HepG2 (cell line): Measurements from ENCODE around the gene SP3. TPM values are rescaled to one million over a fixed set of nuclear protein-coding genes. Genes with fewer than 3 reads are reported as not detected.

ENCODE experiments used
- ATAC-seq: fragments of 200-7000 bp; cut with Tn5 transposase; 3 replicates; pipeline ENCODE4 v1.9.1; 2020; ENCODE audit warnings: mild to moderate bottlenecking, moderate library complexity
- BruUV-seq: library from RNA; stranded (reverse); fragments of 400-500 nt; replicated peaks from 2 replicates; lab custom pipeline; 2021; lab: Mats Ljungman, UMichigan
- CTCF ChIA-PET: fragments of 300-600 bp; formaldehyde crosslinking; extraction: SDS; loops from one replicate; lab custom pipeline; 2021; ENCODE audit warnings: low total read pairs, inconsistent platforms, low intra/inter-chr PET ratio; lab: Yijun Ruan, JAX
- POLR2A ChIA-PET: fragments of 350-600 bp; sonication (Branson Sonifier 250); formaldehyde crosslinking; loops from one replicate; lab custom pipeline; 2020; ENCODE audit warnings: antibody characterized with exemption, inconsistent platforms; lab: Yijun Ruan, JAX
- DNase-seq: peaks from one replicate; pipeline ENCODE4 v3.0.0-alpha.2; 2015; ENCODE audit warnings: low spot score
- FAIRE-seq: peaks from 3 replicates; lab custom pipeline; 2011; peaks lifted over from hg19 to GRCh38; lab: Jason Lieb, UNC
- H2AFZ ChIP-seq: one replicate; pipeline ENCODE4 v1.6.1; 2011; ENCODE audit warnings: low read length, inconsistent platforms
- H3K27ac ChIP-seq: fragments of 300-600 bp; 3 replicates; pipeline ENCODE4 v1.8.0; 2011; ENCODE audit warnings: mixed run types, mild to moderate bottlenecking, mixed read lengths, low read length, inconsistent platforms; ENCODE audit not compliant: insufficient read depth; ENCODE audit errors: extremely low read length
- H3K27me3 ChIP-seq, 2 experiments: fragments of 200-600 bp in 1 of 2; 2 replicates in 1 of 2; 3 replicates in 1 of 2; pipeline versions ENCODE4 v1.6.0 to v1.8.0; 2011; ENCODE audit warnings: low read length in 2 of 2, mild to moderate bottlenecking in 2 of 2, moderate library complexity in 2 of 2, inconsistent platforms in 1 of 2; ENCODE audit not compliant: insufficient read depth in 2 of 2, control insufficient read depth in 1 of 2
- H3K36me3 ChIP-seq, 2 experiments: fragments of 200-600 bp in 1 of 2; replicated peaks in 1 of 2; 2 replicates in 1 of 2; 3 replicates in 1 of 2; pipeline versions ENCODE4 v1.5.1 to v1.8.0; 2011; ENCODE audit warnings: low read length in 2 of 2, inconsistent platforms in 1 of 2; ENCODE audit not compliant: insufficient read depth in 2 of 2, control insufficient read depth in 1 of 2
- H3K4me1 ChIP-seq: 2 replicates; pipeline ENCODE4 v1.5.1; 2012; ENCODE audit warnings: low read length, inconsistent platforms; ENCODE audit not compliant: insufficient read depth
- H3K4me2 ChIP-seq: 2 replicates; pipeline ENCODE4 v1.6.0; 2011; ENCODE audit warnings: low read depth, low read length, inconsistent platforms
- H3K4me3 ChIP-seq, 3 experiments: fragments of 200-600 bp in 1 of 3; sonication (generic), shearing (Covaris generic) in 1 of 3; replicated peaks in 1 of 3; 2 replicates each; pipeline ENCODE4 v1.5.1; 2011 to 2016; ENCODE audit warnings: low read length in 3 of 3, inconsistent platforms in 2 of 3, low read depth in 2 of 3, mild to moderate bottlenecking in 2 of 3, control low read depth in 1 of 3, mixed read lengths in 1 of 3; ENCODE audit not compliant: insufficient read depth in 1 of 3
- H3K79me2 ChIP-seq: one replicate; pipeline ENCODE4 v1.6.1; 2011; ENCODE audit warnings: low read length, inconsistent platforms; ENCODE audit not compliant: insufficient read depth
- H3K9ac ChIP-seq: 2 replicates; pipeline ENCODE4 v1.6.0; 2011; ENCODE audit warnings: mild to moderate bottlenecking, low read depth, low read length, inconsistent platforms; ENCODE audit not compliant: insufficient read depth
- H3K9me3 ChIP-seq: 2 replicates; pipeline ENCODE4 v1.5.1; 2012; ENCODE audit warnings: mild to moderate bottlenecking, low read length
- H4K20me1 ChIP-seq: 2 replicates; pipeline ENCODE4 v1.6.0; 2011; ENCODE audit warnings: inconsistent platforms, mild to moderate bottlenecking, low read length, moderate library complexity; ENCODE audit not compliant: insufficient read depth
- ATF1 ChIP-seq: IDR thresholded peaks from 2 replicates; pipeline ENCODE4 v1.6.1; 2016; ENCODE audit warnings: mild to moderate bottlenecking, control low read depth
- CBFB ChIP-seq: sonication (generic); formaldehyde crosslinking; IDR thresholded peaks from 2 replicates; pipeline ENCODE4 v1.4.0; 2020; ENCODE audit warnings: missing genetic modification reagents
- DMAP1 ChIP-seq: IDR thresholded peaks from 2 replicates; pipeline ENCODE4 v1.6.1; 2016
- EZH2 ChIP-seq: conservative IDR thresholded peaks from 2 replicates; pipeline ENCODE4 v1.6.1; 2012; ENCODE audit warnings: mild to moderate bottlenecking, low read depth, low read length, moderate library complexity
- FOXK1 ChIP-seq: sonication (generic); formaldehyde crosslinking; IDR thresholded peaks from 2 replicates; pipeline ENCODE4 v1.4.0; 2020; ENCODE audit warnings: low read depth, missing genetic modification reagents, borderline replicate concordance
- GFI1 ChIP-seq: sonication (generic); formaldehyde crosslinking; IDR thresholded peaks from 2 replicates; pipeline ENCODE4 v1.5.0; 2020; ENCODE audit warnings: missing genetic modification reagents, mild to moderate bottlenecking, borderline replicate concordance
- HMGA1 ChIP-seq: sonication (generic); formaldehyde crosslinking; conservative IDR thresholded peaks from 2 replicates; pipeline ENCODE4 v1.4.0; 2020; ENCODE audit warnings: missing genetic modification reagents
- PHF20 ChIP-seq: sonication (generic); formaldehyde crosslinking; IDR thresholded peaks from 2 replicates; pipeline ENCODE4 v1.5.0; 2020; ENCODE audit warnings: mild to moderate bottlenecking, missing genetic modification reagents
- PRPF4 ChIP-seq: fragments of 200-400 bp; formaldehyde crosslinking; IDR thresholded peaks from 2 replicates; pipeline ENCODE4 v1.6.1; 2016; ENCODE audit warnings: low read length, low read depth; ENCODE audit not compliant: poor library complexity, severe bottlenecking
- SIX1 ChIP-seq: sonication (generic); formaldehyde crosslinking; IDR thresholded peaks from 2 replicates; pipeline ENCODE4 v1.4.0; 2020; ENCODE audit warnings: missing genetic modification reagents, borderline replicate concordance
- TAF15 ChIP-seq: fragments of 200-400 bp; formaldehyde crosslinking; IDR thresholded peaks from one replicate; pipeline ENCODE4 v1.6.1; 2018; ENCODE audit warnings: mild to moderate bottlenecking, low read depth, low read length; ENCODE audit not compliant: poor library complexity, severe bottlenecking
- YY1 ChIP-seq: IDR thresholded peaks from 2 replicates; pipeline ENCODE4 v1.6.1; 2011; ENCODE audit warnings: low read length, low read depth, moderate library complexity, mild to moderate bottlenecking; ENCODE audit not compliant: insufficient read depth, insufficient replicate concordance
- ZNF263 ChIP-seq: sonication (generic); formaldehyde crosslinking; IDR thresholded peaks from 2 replicates; pipeline ENCODE4 v1.4.0; 2020; ENCODE audit warnings: missing genetic modification reagents
- ZNF44 ChIP-seq: sonication (generic); formaldehyde crosslinking; IDR thresholded peaks from 2 replicates; pipeline ENCODE4 v1.5.1; 2020; ENCODE audit warnings: mild to moderate bottlenecking, missing genetic modification reagents
- ZNF460 ChIP-seq: sonication (generic); formaldehyde crosslinking; IDR thresholded peaks from 2 replicates; pipeline ENCODE4 v1.5.1; 2020; ENCODE audit warnings: missing genetic modification reagents, mild to moderate bottlenecking, borderline replicate concordance
- ZNF724P ChIP-seq: sonication (generic); formaldehyde crosslinking; IDR thresholded peaks from 2 replicates; pipeline ENCODE4 v1.8.0; 2022; ENCODE audit warnings: missing genetic modification reagents, borderline replicate concordance
- ZNF839 ChIP-seq: sonication (generic); formaldehyde crosslinking; IDR thresholded peaks from 2 replicates; pipeline ENCODE4 v1.4.0; 2020; ENCODE audit warnings: missing genetic modification reagents, mild to moderate bottlenecking, borderline replicate concordance
- WGBS: methylation state at CpG from one replicate; pipeline ENCODE4 v1.1.6; 2017; ENCODE audit warnings: low lambda C conversion rate; 5-methylcytosine and 5-hydroxymethylcytosine counted together
- in situ Hi-C: cut with HindIII; loops from 2 replicates; pipeline ENCODE4 v1.10.0; 2017; ENCODE audit warnings: low pct_unique_long_range_greater_than_20kb; ENCODE audit not compliant: extremely low pct_ligation_motif_present
- intact Hi-C: fragments of 100-400 bp; cut with micrococcal nuclease; formaldehyde crosslinking; loops from one replicate; pipeline ENCODE4 v1.10.0; 2022; ENCODE audit not compliant: unreplicated experiment
- polyA plus RNA-seq, 8 experiments: library from polyadenylated mRNA; depleted of rRNA in 3 of 8; stranded (reverse) in 7 of 8; unstranded in 1 of 8; fragments of >200 nt; fragmentation: Illumina TruSeq in 4 of 8; extraction: Trizol in 4 of 8; gene quantifications; 2 replicates each; pipeline versions ENCODE4 v1.2.1 to v1.2.3, GENCODE V29; 2011 to 2016; ENCODE audit warnings: low read depth in 4 of 8, missing spikeins in 1 of 8, mixed read lengths in 1 of 8; ENCODE audit not compliant: insufficient read depth in 1 of 8
- total RNA-seq, 5 experiments: library from RNA; depleted of rRNA; stranded (reverse); fragments of >200 nt; fragmentation: Illumina TruSeq; extraction: Trizol; gene quantifications; 2 replicates each; pipeline ENCODE4 v1.2.3, GENCODE V29; 2016; ENCODE audit warnings: low read depth in 1 of 5
- TF ChIP-seq, protein P1 (sequence below): IDR thresholded peaks from 2 replicates; pipeline ENCODE4 v1.4.0; 2020; ENCODE audit warnings: mild to moderate bottlenecking, missing genetic modification reagents
- TF ChIP-seq, protein P2 (sequence below): sonication (generic); formaldehyde crosslinking; IDR thresholded peaks from 2 replicates; pipeline ENCODE4 v1.5.0; 2020; ENCODE audit warnings: missing genetic modification reagents

Gene SP3
- total and polyA plus RNA-seq, 2 of the 13 experiments (the other 11 are each of a cell fraction or from before 2014, with no cell fraction given) = 57.3 to 132 TPM

DNA sequence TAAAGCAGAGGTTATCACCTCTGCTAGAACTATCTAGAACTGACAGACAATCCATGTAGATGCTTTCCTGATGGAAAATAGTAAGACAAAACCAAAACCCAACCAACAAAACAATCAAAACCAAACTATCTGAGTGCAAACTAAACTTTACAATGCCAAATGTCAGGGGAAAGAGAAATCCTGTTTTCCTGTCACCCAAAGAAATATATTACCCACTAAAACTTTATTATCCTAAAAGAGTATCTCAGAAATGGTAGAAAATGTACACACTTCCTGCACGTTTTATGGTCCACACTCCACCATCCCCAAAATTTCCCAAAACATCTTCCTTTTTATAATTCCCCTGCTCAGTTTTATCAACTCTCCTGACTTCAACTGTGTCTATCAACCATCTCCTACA is 29.9 kb downstream of the SP3 start (continued):
- no peak for TF ChIP-seq ZNF839 (CRISPR knock-in tag)

DNA sequence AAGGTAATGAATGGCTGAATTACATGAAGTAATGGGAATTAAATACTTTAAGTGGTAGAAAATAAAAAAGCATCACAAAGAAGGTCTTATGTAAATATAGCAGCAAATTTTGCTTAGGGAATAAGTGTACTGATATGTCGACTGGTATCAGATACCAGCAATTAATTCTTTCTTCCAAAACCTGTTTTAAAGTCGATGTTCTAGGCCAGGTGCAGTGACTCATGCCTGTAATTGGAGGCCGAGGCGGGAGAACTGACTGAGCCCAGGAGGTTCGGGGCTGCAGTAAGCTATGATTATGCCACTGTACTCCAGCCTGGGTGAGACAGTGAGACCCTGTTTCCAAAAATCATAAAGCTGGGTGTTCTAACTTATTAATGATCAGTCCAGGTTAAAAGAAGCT is 30.3 kb downstream of the SP3 start:
- WGBS = 90% methylated on average over 5 of the region's 5 CpGs
- H3K9me3 ChIP-seq = no peaks in the 10 kb centered on the region
- no TSS peak for BruUV-seq
- ChIA-PET CTCF (no interaction called here), POLR2A (no interaction called here)
- no peak overlapping the region for H3K9ac ChIP-seq
- peaks cover 5 to 27% of the 10 kb centered on the region in 2 experiments; a peak in 3 of 5 replicates for H3K36me3 ChIP-seq
- TF ChIP-seq ATF1 (CRISPR knock-in tag) (no peak), CBFB (no peak), PRPF4 (no peak), DMAP1 (CRISPR knock-in tag) (no peak), HMGA1 (CRISPR knock-in tag) (no peak), SIX1 (no peak), ZNF263 (CRISPR knock-in tag) (no peak), PHF20 (no peak), TAF15 (no peak), FOXK1 (CRISPR knock-in tag) (no peak), ZNF460 (no peak), ZNF44 (CRISPR knock-in tag) (no peak), ZNF724P (CRISPR knock-in tag) (no peak), GFI1 (CRISPR knock-in tag) (no peak), EZH2 (no peak), YY1 (no peak)
- TF ChIP-seq, protein P1, sequence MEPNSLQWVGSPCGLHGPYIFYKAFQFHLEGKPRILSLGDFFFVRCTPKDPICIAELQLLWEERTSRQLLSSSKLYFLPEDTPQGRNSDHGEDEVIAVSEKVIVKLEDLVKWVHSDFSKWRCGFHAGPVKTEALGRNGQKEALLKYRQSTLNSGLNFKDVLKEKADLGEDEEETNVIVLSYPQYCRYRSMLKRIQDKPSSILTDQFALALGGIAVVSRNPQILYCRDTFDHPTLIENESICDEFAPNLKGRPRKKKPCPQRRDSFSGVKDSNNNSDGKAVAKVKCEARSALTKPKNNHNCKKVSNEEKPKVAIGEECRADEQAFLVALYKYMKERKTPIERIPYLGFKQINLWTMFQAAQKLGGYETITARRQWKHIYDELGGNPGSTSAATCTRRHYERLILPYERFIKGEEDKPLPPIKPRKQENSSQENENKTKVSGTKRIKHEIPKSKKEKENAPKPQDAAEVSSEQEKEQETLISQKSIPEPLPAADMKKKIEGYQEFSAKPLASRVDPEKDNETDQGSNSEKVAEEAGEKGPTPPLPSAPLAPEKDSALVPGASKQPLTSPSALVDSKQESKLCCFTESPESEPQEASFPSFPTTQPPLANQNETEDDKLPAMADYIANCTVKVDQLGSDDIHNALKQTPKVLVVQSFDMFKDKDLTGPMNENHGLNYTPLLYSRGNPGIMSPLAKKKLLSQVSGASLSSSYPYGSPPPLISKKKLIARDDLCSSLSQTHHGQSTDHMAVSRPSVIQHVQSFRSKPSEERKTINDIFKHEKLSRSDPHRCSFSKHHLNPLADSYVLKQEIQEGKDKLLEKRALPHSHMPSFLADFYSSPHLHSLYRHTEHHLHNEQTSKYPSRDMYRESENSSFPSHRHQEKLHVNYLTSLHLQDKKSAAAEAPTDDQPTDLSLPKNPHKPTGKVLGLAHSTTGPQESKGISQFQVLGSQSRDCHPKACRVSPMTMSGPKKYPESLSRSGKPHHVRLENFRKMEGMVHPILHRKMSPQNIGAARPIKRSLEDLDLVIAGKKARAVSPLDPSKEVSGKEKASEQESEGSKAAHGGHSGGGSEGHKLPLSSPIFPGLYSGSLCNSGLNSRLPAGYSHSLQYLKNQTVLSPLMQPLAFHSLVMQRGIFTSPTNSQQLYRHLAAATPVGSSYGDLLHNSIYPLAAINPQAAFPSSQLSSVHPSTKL = no peak
- TF ChIP-seq, protein P2, sequence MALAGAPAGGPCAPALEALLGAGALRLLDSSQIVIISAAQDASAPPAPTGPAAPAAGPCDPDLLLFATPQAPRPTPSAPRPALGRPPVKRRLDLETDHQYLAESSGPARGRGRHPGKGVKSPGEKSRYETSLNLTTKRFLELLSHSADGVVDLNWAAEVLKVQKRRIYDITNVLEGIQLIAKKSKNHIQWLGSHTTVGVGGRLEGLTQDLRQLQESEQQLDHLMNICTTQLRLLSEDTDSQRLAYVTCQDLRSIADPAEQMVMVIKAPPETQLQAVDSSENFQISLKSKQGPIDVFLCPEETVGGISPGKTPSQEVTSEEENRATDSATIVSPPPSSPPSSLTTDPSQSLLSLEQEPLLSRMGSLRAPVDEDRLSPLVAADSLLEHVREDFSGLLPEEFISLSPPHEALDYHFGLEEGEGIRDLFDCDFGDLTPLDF (CRISPR knock-in tag) = no peak
- in situ Hi-C loops = no loop called here
- FAIRE-seq (no peak), DNase-seq (no peak), ATAC-seq (no peak; the same call in 2 of the 3 replicates)
- no peak overlapping the region for H2AFZ ChIP-seq
- H3K27ac ChIP-seq = no peak overlapping the region
- peaks cover 68% of the 10 kb centered on the region for H4K20me1 ChIP-seq
- no peak overlapping the region for H3K4me2 ChIP-seq
- H3K27me3 ChIP-seq = no peaks in the 10 kb centered on the region
- intact Hi-C loops = no loop called here
- no peak overlapping the region for H3K4me3 ChIP-seq
- H3K4me1 ChIP-seq = peaks cover 21% of the 10 kb centered on the region
- H3K79me2 ChIP-seq = peaks cover 96% of the 10 kb centered on the region
